GM20431 (cell line): ENCODE measurements around the gene DCAF15.

Experiments
- in situ Hi-C: fragments of 300-500 bp; cut with MseI, MboI; formaldehyde crosslinking; loops from one replicate; pipeline ENCODE4 v1.15.0; 2020; ENCODE audit warnings: low sequenced_read_pairs; ENCODE audit not compliant: unreplicated experiment

The DCAF15 gene

GRCh38 chr19:14006085-14006765 is 53.9 kb downstream of the DCAF15 start, which contains the start of gene RFX1:
Gene RFX1 (minus strand): TSS chr19:14006320. CDS start chr19:13993843, 12,477 bp downstream.
- in situ Hi-C loops: no loop called here

GRCh38 chr19:14006766-14007562 is 54.7 kb downstream of the DCAF15 start:
- in situ Hi-C loops: no loop called here
